ENCODE data around the gene UPK1B.
"Not testable (repeated sequence)": the region's sequence is repeated elsewhere in the genome, so short reads cannot be mapped to it uniquely, and the experiment has no call there.

The UPK1B gene

GRCh38 chr3:119173325-119173724, at the start of gene UPK1B:
Gene UPK1B (plus strand): TSS chr3:119173598. CDS start chr3:119186742, 13,144 bp downstream.
- DNase-seq (ENCODE audit: low read depth in 1 of 2, low spot score in 1 of 2): no peak
- in situ Hi-C loops (cut with HindIII; ENCODE audit: low pct_unique_long_range_greater_than_20kb, low sequenced_read_pairs): no loop called here
- no peak for TF ChIP-seq JUND (IDR thresholded peaks at IDR 0.05; ENCODE audit: low read depth)

- no peak for DNase-seq (ENCODE audit: low read depth in 1 of 2, low spot score in 1 of 2)
- in situ Hi-C loops (cut with HindIII; ENCODE audit: low pct_unique_long_range_greater_than_20kb, low sequenced_read_pairs): no loop called here
- no peak for TF ChIP-seq JUND (IDR thresholded peaks at IDR 0.05; ENCODE audit: low read depth)
Measured at GRCh38 chr3:119125342-119125741, 48.1 kb upstream of the UPK1B start.

- in situ Hi-C loops (cut with HindIII; ENCODE audit: low pct_unique_long_range_greater_than_20kb, low sequenced_read_pairs): no loop called here
- no peak for TF ChIP-seq JUND (IDR thresholded peaks at IDR 0.05; ENCODE audit: low read depth)
- DNase-seq (ENCODE audit: low read depth in 1 of 2, low spot score in 1 of 2): no peak
Measured at GRCh38 chr3:119125742-119126504, 47.5 kb upstream of the UPK1B start.

GRCh38 chr3:119130291-119130690, 43.1 kb upstream of the UPK1B start:
- in situ Hi-C loops (cut with HindIII; ENCODE audit: low pct_unique_long_range_greater_than_20kb, low sequenced_read_pairs): not testable (repeated sequence)

GRCh38 chr3:119132291-119132690, 41.1 kb upstream of the UPK1B start:
- DNase-seq (ENCODE audit: low read depth in 1 of 2, low spot score in 1 of 2); in situ Hi-C loops (cut with HindIII; ENCODE audit: low pct_unique_long_range_greater_than_20kb, low sequenced_read_pairs): not testable (repeated sequence)

More at GRCh38 chr3:119130291-119130690, 43.1 kb upstream of the UPK1B start:
- not testable (repeated sequence) for DNase-seq (ENCODE audit: low read depth in 1 of 2, low spot score in 1 of 2)

- in situ Hi-C loops (cut with HindIII; ENCODE audit: low pct_unique_long_range_greater_than_20kb, low sequenced_read_pairs): not testable (repeated sequence)
Measured at GRCh38 chr3:119139360-119139759, 34.0 kb upstream of the UPK1B start.

GRCh38 chr3:119140466-119140865, 32.9 kb upstream of the UPK1B start:
- no peak for DNase-seq (ENCODE audit: low read depth in 1 of 2, low spot score in 1 of 2)
- TF ChIP-seq JUND (IDR thresholded peaks at IDR 0.05; ENCODE audit: low read depth): no peak
- in situ Hi-C loops (cut with HindIII; ENCODE audit: low pct_unique_long_range_greater_than_20kb, low sequenced_read_pairs): no loop called here

More at GRCh38 chr3:119139360-119139759, 34.0 kb upstream of the UPK1B start:
- not testable (repeated sequence) for DNase-seq (ENCODE audit: low read depth in 1 of 2, low spot score in 1 of 2)

GRCh38 chr3:119145128-119145499, 28.3 kb upstream of the UPK1B start:
- no peak for DNase-seq (ENCODE audit: low read depth in 1 of 2, low spot score in 1 of 2)
- TF ChIP-seq JUND (IDR thresholded peaks at IDR 0.05; ENCODE audit: low read depth): no peak
- in situ Hi-C loops (cut with HindIII; ENCODE audit: low pct_unique_long_range_greater_than_20kb, low sequenced_read_pairs): no loop called here

GRCh38 chr3:119145500-119146167, 27.8 kb upstream of the UPK1B start, which contains the start of gene TEX55:
Gene TEX55 (plus strand): TSS chr3:119146165. CDS start chr3:119146190, 25 bp downstream.
- DNase-seq (ENCODE audit: low read depth in 1 of 2, low spot score in 1 of 2): peak; percentile 74 to 80
- no peak for TF ChIP-seq JUND (IDR thresholded peaks at IDR 0.05; ENCODE audit: low read depth)
- in situ Hi-C loops (cut with HindIII; ENCODE audit: low pct_unique_long_range_greater_than_20kb, low sequenced_read_pairs): no loop called here

- DNase-seq (ENCODE audit: low read depth in 1 of 2, low spot score in 1 of 2): no peak
- in situ Hi-C loops (cut with HindIII; ENCODE audit: low pct_unique_long_range_greater_than_20kb, low sequenced_read_pairs): no loop called here
Measured at GRCh38 chr3:119146578-119147375, 26.6 kb upstream of the UPK1B start.

GRCh38 chr3:119147494-119147893, 25.9 kb upstream of the UPK1B start:
- DNase-seq (ENCODE audit: low read depth in 1 of 2, low spot score in 1 of 2): no peak
- TF ChIP-seq JUND (IDR thresholded peaks at IDR 0.05; ENCODE audit: low read depth): no peak
- in situ Hi-C loops (cut with HindIII; ENCODE audit: low pct_unique_long_range_greater_than_20kb, low sequenced_read_pairs): no loop called here

More at GRCh38 chr3:119146578-119147375, 26.6 kb upstream of the UPK1B start:
- TF ChIP-seq JUND (IDR thresholded peaks at IDR 0.05; ENCODE audit: low read depth): no peak

- DNase-seq (ENCODE audit: low read depth in 1 of 2, low spot score in 1 of 2): no peak
- in situ Hi-C loops (cut with HindIII; ENCODE audit: low pct_unique_long_range_greater_than_20kb, low sequenced_read_pairs): no loop called here
- TF ChIP-seq JUND (IDR thresholded peaks at IDR 0.05; ENCODE audit: low read depth): no peak
Measured at GRCh38 chr3:119148493-119149180, 24.8 kb upstream of the UPK1B start.
